ENCODE measurements around the gene BTF3. TPM values are rescaled to one million over a fixed set of nuclear protein-coding genes. Genes with fewer than 3 reads are reported as not detected.

The BTF3 gene
- total and polyA plus RNA-seq, 7 donors: 451 to 1,021 (median 591) TPM

GRCh38 chr5:73544429-73545402 is 46.5 kb downstream of the BTF3 start:
- Histone ChIP-seq H3K4me1 (no peaks in the 10 kb centered on the region), H3K4me3 (no peak overlapping the region), H3K27ac (no peak overlapping the region), H3K36me3 (ENCODE audit: insufficient read depth in 1 of 2, low read depth in 1 of 2) (no peaks in the 10 kb centered on the region), H3K27me3 (ENCODE audit: insufficient read depth in 3 of 3, low read length in 2 of 3) (no peaks in the 10 kb centered on the region), H3K9me3 (no peaks in the 10 kb centered on the region)
- intact Hi-C loops (cut with DNase I): no loop called here
- ATAC-seq: no peak
- no peak for DNase-seq
- WGBS, 3 donors: 66 to 71% (median 70%) methylated on average over 9 of the region's 9 CpGs
- TF ChIP-seq, protein P1, sequence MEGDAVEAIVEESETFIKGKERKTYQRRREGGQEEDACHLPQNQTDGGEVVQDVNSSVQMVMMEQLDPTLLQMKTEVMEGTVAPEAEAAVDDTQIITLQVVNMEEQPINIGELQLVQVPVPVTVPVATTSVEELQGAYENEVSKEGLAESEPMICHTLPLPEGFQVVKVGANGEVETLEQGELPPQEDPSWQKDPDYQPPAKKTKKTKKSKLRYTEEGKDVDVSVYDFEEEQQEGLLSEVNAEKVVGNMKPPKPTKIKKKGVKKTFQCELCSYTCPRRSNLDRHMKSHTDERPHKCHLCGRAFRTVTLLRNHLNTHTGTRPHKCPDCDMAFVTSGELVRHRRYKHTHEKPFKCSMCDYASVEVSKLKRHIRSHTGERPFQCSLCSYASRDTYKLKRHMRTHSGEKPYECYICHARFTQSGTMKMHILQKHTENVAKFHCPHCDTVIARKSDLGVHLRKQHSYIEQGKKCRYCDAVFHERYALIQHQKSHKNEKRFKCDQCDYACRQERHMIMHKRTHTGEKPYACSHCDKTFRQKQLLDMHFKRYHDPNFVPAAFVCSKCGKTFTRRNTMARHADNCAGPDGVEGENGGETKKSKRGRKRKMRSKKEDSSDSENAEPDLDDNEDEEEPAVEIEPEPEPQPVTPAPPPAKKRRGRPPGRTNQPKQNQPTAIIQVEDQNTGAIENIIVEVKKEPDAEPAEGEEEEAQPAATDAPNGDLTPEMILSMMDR (IDR thresholded peaks at IDR 0.05): no peak

GRCh38 chr5:73545403-73545779 is 47.1 kb downstream of the BTF3 start:
- no peak overlapping the region for H3K4me3 ChIP-seq
- peaks cover 0 to under 1% of the 10 kb centered on the region in 2 donors for H3K36me3 ChIP-seq (ENCODE audit: insufficient read depth in 1 of 2, low read depth in 1 of 2)
- no peak overlapping the region for H3K27ac ChIP-seq
- DNase-seq (no peak), ATAC-seq (no peak)
- intact Hi-C loops (cut with DNase I): no loop called here
- no peaks in the 10 kb centered on the region for H3K27me3 ChIP-seq (ENCODE audit: insufficient read depth in 3 of 3, low read length in 2 of 3)
- TF ChIP-seq, protein P1 (IDR thresholded peaks at IDR 0.05): no peak
- H3K9me3 ChIP-seq: no peaks in the 10 kb centered on the region
- 39 to 57% (median 50%) methylated on average over 1 of the region's 1 CpG for WGBS, 3 donors
- H3K4me1 ChIP-seq: no peaks in the 10 kb centered on the region

GRCh38 chr5:73550016-73550415 is 51.8 kb downstream of the BTF3 start:
- Histone ChIP-seq H3K4me1 (no peaks in the 10 kb centered on the region), H3K36me3 (ENCODE audit: insufficient read depth in 1 of 2, low read depth in 1 of 2) (peaks cover 0 to 42% of the 10 kb centered on the region in 2 donors), H3K9me3 (no peaks in the 10 kb centered on the region), H3K27ac (no peak overlapping the region), H3K27me3 (ENCODE audit: insufficient read depth in 3 of 3, low read length in 2 of 3) (no peaks in the 10 kb centered on the region), H3K4me3 (no peak overlapping the region)
- 76 to 89% (median 78%) methylated on average over 1 of the region's 1 CpG for WGBS, 3 donors
- DNase-seq (no peak), ATAC-seq (no peak)
- TF ChIP-seq, protein P1 (IDR thresholded peaks at IDR 0.05): no peak
- intact Hi-C loops (cut with DNase I): no loop called here

DNA sequence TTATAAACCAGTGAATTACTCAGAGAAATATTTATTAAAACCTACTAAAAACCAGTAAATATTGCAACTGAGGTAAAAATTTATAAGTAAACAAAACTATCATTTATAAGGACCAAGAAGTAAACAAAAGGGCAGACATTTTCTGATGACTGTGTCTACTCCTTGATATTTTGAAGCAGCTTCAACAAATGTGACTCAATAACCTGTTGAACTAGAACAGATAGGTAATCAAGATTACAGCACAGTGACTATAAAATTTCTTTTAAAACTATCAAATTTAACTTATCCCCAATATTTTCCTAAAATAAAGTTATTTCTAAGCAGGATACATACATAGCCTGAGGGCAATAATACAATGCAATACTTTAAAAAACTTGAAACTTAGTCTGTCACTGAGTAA is 54.4 kb downstream of the BTF3 start:
- TF ChIP-seq, protein P1 (IDR thresholded peaks at IDR 0.05): no peak
- ATAC-seq: no peak
- peaks cover 0 to 68% of the 10 kb centered on the region in 2 donors for H3K36me3 ChIP-seq (ENCODE audit: insufficient read depth in 1 of 2, low read depth in 1 of 2)

More for the DNA sequence above, 54.4 kb downstream of the BTF3 start:
- Histone ChIP-seq H3K27me3 (ENCODE audit: insufficient read depth in 3 of 3, low read length in 2 of 3) (no peaks in the 10 kb centered on the region), H3K4me1 (no peaks in the 10 kb centered on the region), H3K27ac (no peak overlapping the region), H3K4me3 (no peak overlapping the region), H3K9me3 (no peaks in the 10 kb centered on the region)
- DNase-seq: no peak
- intact Hi-C loops (cut with DNase I): no loop called here

Other genes with a start within 250 kb of the BTF3 start
- gene FOXD1, start 49.7 kb upstream of the BTF3 start, total RNA-seq: under 1 TPM in 3 of 4 donors, not detected in 1; 0.36 to 0.94 (median 0.71) TPM
- gene FOXD1, start 49.7 kb upstream of the BTF3 start, polyA plus RNA-seq: under 1 TPM; 0.15 to 0.29 (median 0.17) TPM
- gene ANKRA2, start 67.2 kb downstream of the BTF3 start, total RNA-seq: 10 to 100 TPM in 1 of 4 donors, 1 to 10 TPM in 3; 7.8 to 12.2 (median 9.0) TPM
- gene ANKRA2, start 67.2 kb downstream of the BTF3 start, polyA plus RNA-seq: 10 to 100 TPM in 1 of 3 donors, 1 to 10 TPM in 2; 5.0 to 11.5 (median 5.5) TPM
- gene UTP15, start 67.3 kb downstream of the BTF3 start, total RNA-seq: 10 to 100 TPM; 12.4 to 21.2 (median 17.6) TPM
- gene UTP15, start 67.3 kb downstream of the BTF3 start, polyA plus RNA-seq: 10 to 100 TPM in 1 of 3 donors, 1 to 10 TPM in 2; 7.9 to 11.7 (median 9.4) TPM
- gene ARHGEF28, start 127.8 kb downstream of the BTF3 start, total RNA-seq: 1 to 10 TPM in 3 of 4 donors, under 1 TPM in 1; 0.69 to 1.3 (median 1.1) TPM
- under 1 TPM; 0.39 to 1.00 (median 0.93) TPM for gene ARHGEF28, start 127.8 kb downstream of the BTF3 start, polyA plus RNA-seq

All from psoas muscle (tissue), 8 donors.